ENCODE data around the gene DRD5.

- TF ChIP-seq, protein P1, sequence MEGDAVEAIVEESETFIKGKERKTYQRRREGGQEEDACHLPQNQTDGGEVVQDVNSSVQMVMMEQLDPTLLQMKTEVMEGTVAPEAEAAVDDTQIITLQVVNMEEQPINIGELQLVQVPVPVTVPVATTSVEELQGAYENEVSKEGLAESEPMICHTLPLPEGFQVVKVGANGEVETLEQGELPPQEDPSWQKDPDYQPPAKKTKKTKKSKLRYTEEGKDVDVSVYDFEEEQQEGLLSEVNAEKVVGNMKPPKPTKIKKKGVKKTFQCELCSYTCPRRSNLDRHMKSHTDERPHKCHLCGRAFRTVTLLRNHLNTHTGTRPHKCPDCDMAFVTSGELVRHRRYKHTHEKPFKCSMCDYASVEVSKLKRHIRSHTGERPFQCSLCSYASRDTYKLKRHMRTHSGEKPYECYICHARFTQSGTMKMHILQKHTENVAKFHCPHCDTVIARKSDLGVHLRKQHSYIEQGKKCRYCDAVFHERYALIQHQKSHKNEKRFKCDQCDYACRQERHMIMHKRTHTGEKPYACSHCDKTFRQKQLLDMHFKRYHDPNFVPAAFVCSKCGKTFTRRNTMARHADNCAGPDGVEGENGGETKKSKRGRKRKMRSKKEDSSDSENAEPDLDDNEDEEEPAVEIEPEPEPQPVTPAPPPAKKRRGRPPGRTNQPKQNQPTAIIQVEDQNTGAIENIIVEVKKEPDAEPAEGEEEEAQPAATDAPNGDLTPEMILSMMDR (IDR thresholded peaks at IDR 0.05) = no peak
- TF ChIP-seq EZH2 (IDR thresholded peaks at IDR 0.05) (no peak), EZH2phosphoT487 (IDR thresholded peaks at IDR 0.05) (no peak)
Observed at GRCh38 chr4:9792381-9792780, 10.9 kb downstream of the DRD5 start.

Measured in neural progenitor cell (in vitro differentiated cells).